Measurements from ENCODE around the gene PADI3.

Gene PADI3

DNA sequence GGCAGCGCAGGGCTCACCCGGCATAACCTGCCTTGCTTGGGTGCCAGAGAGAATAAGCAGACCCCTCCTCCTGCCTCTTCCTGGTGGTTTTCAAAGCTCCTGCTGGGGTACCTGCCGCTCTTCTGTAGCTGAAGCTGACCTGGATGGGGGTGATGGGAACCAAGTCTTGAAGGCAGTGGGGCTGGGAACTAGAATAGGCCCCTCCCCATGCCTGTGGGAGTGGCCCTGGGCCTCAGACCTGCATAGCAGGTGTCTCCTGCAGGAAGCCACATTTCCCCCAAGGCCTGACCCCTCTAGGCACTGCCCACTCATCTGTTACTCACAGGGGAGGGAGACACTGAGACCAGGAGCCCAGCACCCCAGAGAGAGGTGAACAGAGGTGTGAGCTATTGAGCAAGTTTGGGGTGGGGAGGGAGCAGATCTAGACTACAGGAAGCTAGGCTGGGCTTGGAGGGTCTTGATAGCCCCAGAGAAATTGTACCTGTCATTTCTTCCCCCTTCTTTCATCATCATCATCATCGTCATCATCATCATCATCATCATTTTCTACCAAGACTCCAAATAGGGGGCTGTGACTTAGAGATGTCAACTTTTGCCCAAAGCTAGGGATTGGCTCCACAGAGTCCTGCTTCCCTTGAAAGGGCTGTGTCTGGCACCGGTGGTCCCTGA is 33.9 kb upstream of the PADI3 start:
- H3K4me1 ChIP-seq (ENCODE audit: control insufficient read depth, insufficient read depth, low read length, poor library complexity, severe bottlenecking), result peaks cover 21% of the 10 kb centered on the region
- no peak overlapping the region for H3K4me3 ChIP-seq (ENCODE audit: insufficient read depth, low read depth, low read length, poor library complexity, severe bottlenecking)
- no peaks in the 10 kb centered on the region for H3K27me3 ChIP-seq (replicated peaks; ENCODE audit: control insufficient read depth, insufficient read depth, low read length, poor library complexity, severe bottlenecking)

GRCh38 chr1:17215545-17215890 is 33.4 kb upstream of the PADI3 start:
- Histone ChIP-seq H3K27ac (ENCODE audit: insufficient read depth, low read length, poor library complexity, severe bottlenecking) (no peak overlapping the region), H3K27me3 (replicated peaks; ENCODE audit: control insufficient read depth, insufficient read depth, low read length, poor library complexity, severe bottlenecking) (no peaks in the 10 kb centered on the region), H3K4me1 (ENCODE audit: control insufficient read depth, insufficient read depth, low read length, poor library complexity, severe bottlenecking) (peaks cover 21% of the 10 kb centered on the region), H3K4me3 (ENCODE audit: insufficient read depth, low read depth, low read length, poor library complexity, severe bottlenecking) (no peak overlapping the region), H3K9me3 (ENCODE audit: control insufficient read depth, low read length) (no peaks in the 10 kb centered on the region), H3K36me3 (ENCODE audit: control insufficient read depth, insufficient read depth, low read length) (no peaks in the 10 kb centered on the region)
- no peak for DNase-seq

More for the DNA sequence above, 33.9 kb upstream of the PADI3 start:
- H3K27ac ChIP-seq (ENCODE audit: insufficient read depth, low read length, poor library complexity, severe bottlenecking), result no peak overlapping the region
- no peaks in the 10 kb centered on the region for H3K36me3 ChIP-seq (ENCODE audit: control insufficient read depth, insufficient read depth, low read length)
- no peak for DNase-seq
- H3K9me3 ChIP-seq (ENCODE audit: control insufficient read depth, low read length), result no peaks in the 10 kb centered on the region

- DNase-seq, result no peak
- Histone ChIP-seq H3K9me3 (ENCODE audit: control insufficient read depth, low read length) (no peaks in the 10 kb centered on the region), H3K4me1 (ENCODE audit: control insufficient read depth, insufficient read depth, low read length, poor library complexity, severe bottlenecking) (peaks cover 21% of the 10 kb centered on the region), H3K36me3 (ENCODE audit: control insufficient read depth, insufficient read depth, low read length) (no peaks in the 10 kb centered on the region), H3K27me3 (replicated peaks; ENCODE audit: control insufficient read depth, insufficient read depth, low read length, poor library complexity, severe bottlenecking) (no peaks in the 10 kb centered on the region), H3K4me3 (ENCODE audit: insufficient read depth, low read depth, low read length, poor library complexity, severe bottlenecking) (no peak overlapping the region), H3K27ac (ENCODE audit: insufficient read depth, low read length, poor library complexity, severe bottlenecking) (no peak overlapping the region)
Measured at GRCh38 chr1:17216078-17216477, 32.8 kb upstream of the PADI3 start.

DNA sequence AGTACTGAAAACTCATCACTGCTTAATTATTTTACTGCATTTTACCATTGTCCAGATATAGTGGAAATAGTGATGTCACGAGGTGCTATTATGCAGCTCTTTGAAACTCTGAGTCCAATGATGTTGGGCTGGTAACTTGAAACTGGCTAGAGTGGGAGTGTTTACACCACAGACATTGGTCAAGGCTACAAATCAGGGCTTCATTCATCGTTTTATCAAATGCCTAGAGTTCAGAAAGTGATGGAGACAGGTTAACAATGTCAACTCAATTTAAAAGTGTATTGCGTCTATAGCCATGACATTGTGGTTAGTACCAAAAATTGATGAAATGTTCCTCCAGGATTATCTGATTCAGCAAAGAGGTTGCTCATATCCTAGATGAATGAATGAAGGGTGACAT is 31.3 kb upstream of the PADI3 start:
- no peak overlapping the region for H3K4me3 ChIP-seq (ENCODE audit: insufficient read depth, low read depth, low read length, poor library complexity, severe bottlenecking)
- no peaks in the 10 kb centered on the region for H3K36me3 ChIP-seq (ENCODE audit: control insufficient read depth, insufficient read depth, low read length)
- no peak overlapping the region for H3K27ac ChIP-seq (ENCODE audit: insufficient read depth, low read length, poor library complexity, severe bottlenecking)
- no peak for DNase-seq
- H3K9me3 ChIP-seq (ENCODE audit: control insufficient read depth, low read length), result no peaks in the 10 kb centered on the region
- H3K4me1 ChIP-seq (ENCODE audit: control insufficient read depth, insufficient read depth, low read length, poor library complexity, severe bottlenecking), result peaks cover 7% of the 10 kb centered on the region
- no peaks in the 10 kb centered on the region for H3K27me3 ChIP-seq (replicated peaks; ENCODE audit: control insufficient read depth, insufficient read depth, low read length, poor library complexity, severe bottlenecking)

GRCh38 chr1:17218939-17219338 is 30.0 kb upstream of the PADI3 start:
- H3K27me3 ChIP-seq (replicated peaks; ENCODE audit: control insufficient read depth, insufficient read depth, low read length, poor library complexity, severe bottlenecking), result no peaks in the 10 kb centered on the region
- H3K4me1 ChIP-seq (ENCODE audit: control insufficient read depth, insufficient read depth, low read length, poor library complexity, severe bottlenecking), result no peaks in the 10 kb centered on the region
- no peak overlapping the region for H3K27ac ChIP-seq (ENCODE audit: insufficient read depth, low read length, poor library complexity, severe bottlenecking)
- no peaks in the 10 kb centered on the region for H3K36me3 ChIP-seq (ENCODE audit: control insufficient read depth, insufficient read depth, low read length)
- no peaks in the 10 kb centered on the region for H3K9me3 ChIP-seq (ENCODE audit: control insufficient read depth, low read length)
- no peak overlapping the region for H3K4me3 ChIP-seq (ENCODE audit: insufficient read depth, low read depth, low read length, poor library complexity, severe bottlenecking)
- no peak for DNase-seq

DNA sequence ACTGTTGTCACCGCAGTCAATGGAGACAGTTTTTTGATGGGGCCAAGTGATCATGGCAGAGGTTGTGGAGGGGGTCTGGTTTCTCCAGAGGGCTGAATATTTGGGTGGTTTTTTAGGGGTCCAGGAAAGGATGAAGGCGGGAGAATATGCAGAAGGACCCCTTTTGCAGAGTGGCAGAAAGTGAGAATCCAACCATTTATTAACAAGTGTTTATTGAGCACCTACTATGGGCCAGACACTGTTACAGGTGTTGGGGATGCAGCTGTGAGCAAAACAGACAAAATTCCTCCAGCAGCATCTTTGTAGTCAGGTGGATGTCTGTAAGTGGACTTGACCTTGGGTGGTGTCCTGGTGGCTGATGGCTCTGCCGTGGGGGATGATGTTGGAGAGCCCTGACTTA is 28.6 kb upstream of the PADI3 start:
- no peaks in the 10 kb centered on the region for H3K9me3 ChIP-seq (ENCODE audit: control insufficient read depth, low read length)
- no peaks in the 10 kb centered on the region for H3K27me3 ChIP-seq (replicated peaks; ENCODE audit: control insufficient read depth, insufficient read depth, low read length, poor library complexity, severe bottlenecking)
- no peak overlapping the region for H3K27ac ChIP-seq (ENCODE audit: insufficient read depth, low read length, poor library complexity, severe bottlenecking)
- H3K36me3 ChIP-seq (ENCODE audit: control insufficient read depth, insufficient read depth, low read length), result no peaks in the 10 kb centered on the region
- no peaks in the 10 kb centered on the region for H3K4me1 ChIP-seq (ENCODE audit: control insufficient read depth, insufficient read depth, low read length, poor library complexity, severe bottlenecking)
- H3K4me3 ChIP-seq (ENCODE audit: insufficient read depth, low read depth, low read length, poor library complexity, severe bottlenecking), result no peak overlapping the region
- DNase-seq, result no peak

GRCh38 chr1:17222557-17222956 is 26.3 kb upstream of the PADI3 start:
- Histone ChIP-seq H3K4me1 (ENCODE audit: control insufficient read depth, insufficient read depth, low read length, poor library complexity, severe bottlenecking) (no peaks in the 10 kb centered on the region), H3K27me3 (replicated peaks; ENCODE audit: control insufficient read depth, insufficient read depth, low read length, poor library complexity, severe bottlenecking) (no peaks in the 10 kb centered on the region)

DNA sequence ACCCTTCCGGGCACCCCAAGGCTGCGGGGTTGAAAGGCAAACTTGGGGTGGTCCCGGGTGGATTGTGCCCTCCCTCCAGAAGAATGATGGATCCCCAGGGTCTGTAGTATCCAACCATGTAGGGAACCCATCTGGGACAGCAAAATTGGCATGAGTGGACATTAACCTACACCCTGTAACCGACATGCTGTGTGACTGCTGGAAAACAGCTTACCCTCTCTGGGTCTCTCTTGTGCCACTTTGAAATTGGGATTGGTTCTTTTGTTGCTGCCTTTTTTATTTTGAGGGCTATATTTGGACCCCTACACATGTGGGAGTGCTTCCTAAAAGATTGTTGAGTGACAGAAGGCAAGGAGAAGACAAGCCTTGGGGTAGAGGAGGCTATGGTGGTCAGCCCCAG is 24.5 kb upstream of the PADI3 start:
- H3K9me3 ChIP-seq (ENCODE audit: control insufficient read depth, low read length), result no peaks in the 10 kb centered on the region
- H3K36me3 ChIP-seq (ENCODE audit: control insufficient read depth, insufficient read depth, low read length), result no peaks in the 10 kb centered on the region
- H3K27me3 ChIP-seq (replicated peaks; ENCODE audit: control insufficient read depth, insufficient read depth, low read length, poor library complexity, severe bottlenecking), result no peaks in the 10 kb centered on the region
- DNase-seq, result no peak
- no peak overlapping the region for H3K4me3 ChIP-seq (ENCODE audit: insufficient read depth, low read depth, low read length, poor library complexity, severe bottlenecking)
- H3K4me1 ChIP-seq (ENCODE audit: control insufficient read depth, insufficient read depth, low read length, poor library complexity, severe bottlenecking), result no peaks in the 10 kb centered on the region
- no peak overlapping the region for H3K27ac ChIP-seq (ENCODE audit: insufficient read depth, low read length, poor library complexity, severe bottlenecking)

More at GRCh38 chr1:17222557-17222956, 26.3 kb upstream of the PADI3 start:
- Histone ChIP-seq H3K36me3 (ENCODE audit: control insufficient read depth, insufficient read depth, low read length) (no peaks in the 10 kb centered on the region), H3K9me3 (ENCODE audit: control insufficient read depth, low read length) (no peaks in the 10 kb centered on the region), H3K4me3 (ENCODE audit: insufficient read depth, low read depth, low read length, poor library complexity, severe bottlenecking) (no peak overlapping the region), H3K27ac (ENCODE audit: insufficient read depth, low read length, poor library complexity, severe bottlenecking) (no peak overlapping the region)
- no peak for DNase-seq

- no peak for DNase-seq
- no peak overlapping the region for H3K27ac ChIP-seq (ENCODE audit: insufficient read depth, low read length, poor library complexity, severe bottlenecking)
- no peak overlapping the region for H3K4me3 ChIP-seq (ENCODE audit: insufficient read depth, low read depth, low read length, poor library complexity, severe bottlenecking)
Measured at GRCh38 chr1:17225140-17225539, 23.8 kb upstream of the PADI3 start.

DNA sequence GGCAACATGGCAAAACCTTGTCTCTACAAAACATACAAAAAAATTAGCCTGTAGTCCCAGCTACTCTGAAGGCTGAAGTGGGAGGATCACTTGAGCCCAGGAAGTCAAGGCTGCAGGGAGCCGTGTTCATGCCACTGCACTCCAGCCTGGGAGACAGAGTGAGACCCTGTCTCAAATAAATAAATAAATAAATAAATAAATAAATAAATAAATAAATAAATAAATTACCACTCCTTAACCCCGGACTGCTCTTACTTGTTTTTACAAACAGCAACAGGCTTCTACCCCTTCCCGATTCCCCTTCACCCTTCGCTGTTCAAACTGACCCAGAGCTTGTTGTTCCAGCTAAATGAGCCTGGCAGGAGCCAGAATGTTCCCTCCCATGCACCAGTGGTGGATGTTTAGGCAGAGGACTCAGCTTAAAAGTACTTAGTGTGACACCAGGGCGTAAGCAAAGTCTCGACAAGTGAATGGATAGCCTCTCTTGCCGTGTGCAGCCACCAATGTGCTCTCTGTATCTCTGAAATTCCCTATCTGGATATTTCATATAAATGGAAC is 21.5 kb upstream of the PADI3 start:
- Histone ChIP-seq H3K36me3 (ENCODE audit: control insufficient read depth, insufficient read depth, low read length) (no peaks in the 10 kb centered on the region), H3K27me3 (replicated peaks; ENCODE audit: control insufficient read depth, insufficient read depth, low read length, poor library complexity, severe bottlenecking) (no peaks in the 10 kb centered on the region), H3K4me3 (ENCODE audit: insufficient read depth, low read depth, low read length, poor library complexity, severe bottlenecking) (no peak overlapping the region), H3K9me3 (ENCODE audit: control insufficient read depth, low read length) (no peaks in the 10 kb centered on the region), H3K27ac (ENCODE audit: insufficient read depth, low read length, poor library complexity, severe bottlenecking) (no peak overlapping the region), H3K4me1 (ENCODE audit: control insufficient read depth, insufficient read depth, low read length, poor library complexity, severe bottlenecking) (no peaks in the 10 kb centered on the region)
- DNase-seq, result no peak

More at GRCh38 chr1:17225140-17225539, 23.8 kb upstream of the PADI3 start:
- H3K4me1 ChIP-seq (ENCODE audit: control insufficient read depth, insufficient read depth, low read length, poor library complexity, severe bottlenecking), result no peaks in the 10 kb centered on the region
- no peaks in the 10 kb centered on the region for H3K36me3 ChIP-seq (ENCODE audit: control insufficient read depth, insufficient read depth, low read length)
- no peaks in the 10 kb centered on the region for H3K27me3 ChIP-seq (replicated peaks; ENCODE audit: control insufficient read depth, insufficient read depth, low read length, poor library complexity, severe bottlenecking)
- no peaks in the 10 kb centered on the region for H3K9me3 ChIP-seq (ENCODE audit: control insufficient read depth, low read length)

All from effector memory CD4-positive, alpha-beta T cell (primary cell).